Putamen (tissue), 1 donor: Measurements from ENCODE around the gene MAN1A2.

Experiments
- DNase-seq: peaks from one replicate; pipeline ENCODE4 v3.0.0-alpha.2; 2016; ENCODE audit warnings: low spot score

MAN1A2 gene

GRCh38 chr1:117559139-117559538 lies 191.9 kb downstream of the MAN1A2 start:
- no peak for DNase-seq

DNA sequence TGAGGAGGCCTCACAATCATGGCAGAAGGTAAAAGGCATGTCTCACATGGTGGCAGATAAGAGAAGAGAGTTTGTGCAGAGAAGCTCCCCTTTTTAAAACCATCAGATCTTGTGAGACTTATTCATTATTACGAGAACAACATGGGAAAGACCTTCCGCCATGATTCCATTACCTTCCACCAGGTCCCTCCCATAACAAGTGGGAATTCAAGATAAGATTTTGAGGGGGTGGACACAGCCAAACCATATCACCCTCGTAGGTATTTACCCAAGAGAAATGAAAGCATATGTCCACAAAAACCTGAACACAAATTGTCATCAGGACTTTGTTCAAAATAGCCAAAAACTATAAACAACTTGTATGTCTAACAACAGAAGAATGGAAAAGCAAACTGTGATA lies 192.7 kb downstream of the MAN1A2 start:
- DNase-seq: no peak

GRCh38 chr1:117561071-117561470 lies 193.8 kb downstream of the MAN1A2 start:
- no peak for DNase-seq

- no peak for DNase-seq
These were observed 194.3 kb downstream of the MAN1A2 start for GRCh38 chr1:117561551-117561950.

DNA sequence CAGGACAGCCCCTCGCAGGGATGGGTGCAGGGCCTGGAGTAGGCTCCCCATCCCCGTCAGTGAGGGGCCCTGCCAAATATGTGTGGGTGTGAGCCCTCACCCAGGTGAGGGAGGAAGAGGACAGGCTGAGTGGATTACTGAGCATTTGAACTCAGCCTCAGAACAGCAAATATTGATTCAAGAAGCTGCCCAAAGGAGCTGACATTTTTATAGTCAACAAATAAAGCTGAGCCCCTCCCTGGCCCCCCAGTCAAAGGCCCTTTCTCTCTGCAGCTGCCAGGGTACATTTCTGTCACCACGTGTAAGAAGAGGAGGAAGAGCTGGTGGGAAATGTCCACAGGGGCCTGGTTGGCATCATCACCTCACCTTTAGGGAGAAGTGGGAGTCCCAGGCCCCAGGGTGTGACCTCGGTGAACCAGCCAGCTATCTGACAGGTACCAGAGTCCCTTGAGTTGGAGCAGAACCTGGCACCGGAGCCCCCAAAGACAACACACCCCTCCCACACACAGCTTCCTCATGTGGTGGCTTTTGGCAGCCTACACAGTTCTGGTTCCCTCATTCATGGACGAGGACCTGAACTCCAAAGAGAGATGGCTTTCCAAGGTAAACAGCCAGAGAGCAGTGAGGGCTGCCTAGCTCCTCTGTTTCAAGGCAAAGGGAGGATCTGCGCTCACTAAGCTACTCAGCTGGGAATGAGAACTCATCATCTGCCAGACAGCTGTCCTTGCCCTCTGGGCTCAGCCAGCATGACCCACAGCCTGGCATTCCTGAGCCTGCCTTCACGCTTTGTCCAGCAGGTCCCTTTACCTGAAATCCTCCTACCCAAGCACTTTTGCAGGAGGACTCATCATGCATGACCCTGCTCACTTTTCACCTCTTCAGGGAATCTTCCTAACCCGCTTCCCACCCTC lies 195.6 kb downstream of the MAN1A2 start:
- no peak for DNase-seq

GRCh38 chr1:117563492-117563875 lies 196.2 kb downstream of the MAN1A2 start:
- DNase-seq: no peak

DNA sequence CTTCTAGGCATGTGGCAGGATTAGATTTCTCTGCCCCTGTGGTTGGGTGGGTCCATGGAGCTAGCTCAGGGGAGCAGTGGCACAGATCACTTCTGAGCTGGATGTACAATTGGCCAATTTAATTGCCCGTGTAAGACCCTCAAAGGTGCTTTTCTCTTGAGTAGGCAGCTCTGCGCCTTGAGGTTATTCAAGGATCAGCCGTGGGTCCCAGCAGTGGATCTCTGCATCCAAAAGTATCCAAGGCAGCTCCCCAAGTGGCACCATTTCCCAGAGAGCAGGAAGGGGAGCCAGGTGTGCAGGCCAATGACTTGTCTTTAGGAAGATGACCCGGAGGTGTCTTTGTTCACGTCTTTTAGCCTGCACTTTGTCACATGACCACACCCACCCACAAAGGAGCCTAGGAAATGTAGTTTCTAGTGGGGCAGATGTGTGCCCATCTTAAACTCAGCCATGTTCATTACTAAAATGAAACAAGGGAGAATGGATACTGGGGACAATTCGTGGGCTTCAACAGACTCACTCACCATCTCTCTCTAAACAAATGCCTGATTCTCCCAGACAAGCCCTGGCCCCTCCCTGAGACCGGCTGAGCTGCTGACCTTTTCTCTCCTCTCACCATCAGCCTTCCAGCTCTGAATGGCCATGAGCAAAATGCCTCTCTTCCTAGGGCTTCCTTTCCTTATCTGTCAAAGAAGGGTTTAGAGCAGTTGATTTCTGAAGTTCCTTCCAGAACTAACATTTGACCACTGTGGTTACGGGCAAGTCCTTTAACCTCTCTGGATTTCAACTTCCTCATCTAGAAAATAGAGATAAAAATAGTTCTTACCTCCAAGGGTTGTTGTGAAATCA lies 197.2 kb downstream of the MAN1A2 start:
- no peak for DNase-seq

GRCh38 chr1:117565076-117565556 lies 197.9 kb downstream of the MAN1A2 start:
- DNase-seq: no peak

- no peak for DNase-seq
These were observed 198.7 kb downstream of the MAN1A2 start for GRCh38 chr1:117565745-117566455.

GRCh38 chr1:117566556-117566955 lies 199.3 kb downstream of the MAN1A2 start:
- no peak for DNase-seq

GRCh38 chr1:117567435-117567834 lies 200.2 kb downstream of the MAN1A2 start:
- no peak for DNase-seq

DNA sequence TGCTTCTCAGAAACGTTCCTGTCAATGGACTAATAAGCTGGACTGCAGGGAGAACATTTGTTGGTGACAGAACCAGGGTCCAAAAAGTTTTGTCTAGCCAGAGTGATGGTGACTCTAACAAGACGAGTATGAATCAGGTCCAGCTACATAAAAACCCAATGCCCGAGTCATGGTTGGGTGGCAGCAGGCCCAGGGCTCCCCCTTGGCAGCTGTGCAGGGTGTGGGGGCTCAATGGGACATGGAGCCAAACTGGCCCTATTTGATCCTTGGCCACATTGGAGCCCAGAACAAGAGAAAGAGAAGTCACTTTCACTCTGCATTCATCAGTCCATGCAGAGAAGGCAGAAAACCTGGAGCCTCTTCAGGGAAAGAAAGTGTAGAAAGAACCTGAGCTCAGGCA lies 200.7 kb downstream of the MAN1A2 start:
- no peak for DNase-seq

- DNase-seq: no peak
These were observed 201.8 kb downstream of the MAN1A2 start for GRCh38 chr1:117568999-117569398.

DNA sequence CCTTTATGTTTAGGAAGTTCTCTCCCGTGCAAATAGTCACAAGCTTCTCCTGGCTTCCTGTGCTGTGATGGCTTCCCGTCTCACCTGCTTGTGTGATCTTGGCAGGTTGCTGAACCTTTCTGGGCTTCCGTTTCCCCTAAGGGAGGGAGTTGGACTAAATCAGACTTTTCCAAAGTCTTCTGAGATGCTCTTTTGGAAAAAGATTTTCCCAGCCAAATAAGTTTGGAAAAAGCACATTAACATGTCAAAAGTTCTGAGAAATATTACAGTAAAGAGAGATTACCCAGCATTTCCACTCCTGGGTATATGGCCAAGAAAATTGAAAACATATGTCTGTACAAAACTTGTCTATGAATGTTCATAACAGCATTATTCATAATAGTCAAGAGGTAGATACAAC lies 202.6 kb downstream of the MAN1A2 start:
- DNase-seq: no peak

DNA sequence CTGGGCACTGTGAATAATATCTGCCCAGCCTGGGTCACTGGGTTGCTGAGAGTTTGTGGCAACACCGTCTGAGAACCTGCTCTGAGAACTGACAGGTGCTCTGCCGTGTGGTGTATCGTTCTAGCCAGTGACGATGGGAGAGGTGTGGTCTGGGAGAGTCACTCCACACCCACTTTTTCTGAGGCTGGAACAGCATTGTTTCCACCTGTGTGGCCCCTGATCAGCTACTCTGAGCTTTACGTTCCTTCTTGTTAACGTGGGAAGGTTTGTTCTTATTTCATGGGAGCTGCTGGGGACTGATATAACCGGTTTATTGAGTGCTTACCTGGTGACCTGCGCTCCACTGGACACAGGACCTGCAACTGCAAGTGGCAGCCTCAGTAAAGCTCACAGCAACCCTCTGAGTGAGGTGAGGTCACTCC lies 203.8 kb downstream of the MAN1A2 start:
- DNase-seq: no peak

DNA sequence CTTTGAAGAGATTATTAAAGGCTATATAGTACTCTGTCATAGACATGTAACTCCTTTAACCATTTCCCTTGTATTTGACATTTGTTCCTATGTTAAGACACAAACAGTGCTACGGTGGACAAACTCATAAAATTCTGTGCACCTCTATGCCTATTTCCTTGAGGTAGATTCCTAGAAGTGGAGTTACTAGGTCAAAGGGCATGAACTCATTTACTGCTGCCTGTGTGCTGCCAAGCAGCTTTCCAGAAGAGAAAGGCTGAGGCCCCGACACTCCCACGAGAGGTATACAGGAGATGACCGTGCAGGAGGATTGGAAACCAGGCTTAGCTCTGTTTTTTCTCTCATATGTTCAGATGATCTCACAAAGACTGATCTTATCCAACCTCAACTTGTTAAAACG lies 204.2 kb downstream of the MAN1A2 start:
- DNase-seq: no peak

GRCh38 chr1:117572546-117572945 lies 205.3 kb downstream of the MAN1A2 start:
- DNase-seq: no peak

- no peak for DNase-seq
These were observed 206.3 kb downstream of the MAN1A2 start for GRCh38 chr1:117573386-117574023.

DNA sequence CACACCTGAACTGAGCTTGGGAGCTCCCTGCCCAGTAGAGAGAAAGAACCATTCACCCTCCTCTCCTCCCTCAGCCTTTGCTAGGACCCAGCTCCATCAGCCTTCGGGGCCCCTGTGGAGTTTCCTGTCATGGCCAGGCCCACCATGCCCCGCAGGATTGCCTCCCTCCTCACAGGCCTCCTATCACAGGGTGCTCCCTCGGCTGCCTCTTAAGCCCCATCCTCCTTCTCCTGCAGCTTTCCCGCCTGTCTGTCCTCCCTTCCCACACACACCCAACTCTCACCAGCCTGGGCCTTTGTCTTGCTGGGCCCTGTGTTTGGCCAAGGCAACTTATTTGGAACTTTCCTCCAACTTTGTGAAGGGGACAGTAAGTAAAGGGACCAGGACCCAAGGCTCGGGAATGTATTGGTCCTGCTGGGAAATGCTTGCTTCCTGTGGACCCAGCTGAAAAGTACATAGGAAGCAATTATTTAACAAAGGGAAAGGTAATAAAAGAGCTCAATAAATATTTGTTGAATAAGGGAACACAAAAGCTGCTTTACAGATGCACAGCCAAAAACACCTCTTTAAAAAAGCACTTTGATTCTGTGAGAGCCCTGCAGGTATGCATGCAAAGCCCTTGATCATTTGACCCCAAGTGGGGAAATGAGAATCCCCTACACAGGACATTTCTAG lies 207.0 kb downstream of the MAN1A2 start:
- DNase-seq: no peak

- DNase-seq: no peak
These were observed 208.5 kb downstream of the MAN1A2 start for GRCh38 chr1:117575586-117576225.

DNA sequence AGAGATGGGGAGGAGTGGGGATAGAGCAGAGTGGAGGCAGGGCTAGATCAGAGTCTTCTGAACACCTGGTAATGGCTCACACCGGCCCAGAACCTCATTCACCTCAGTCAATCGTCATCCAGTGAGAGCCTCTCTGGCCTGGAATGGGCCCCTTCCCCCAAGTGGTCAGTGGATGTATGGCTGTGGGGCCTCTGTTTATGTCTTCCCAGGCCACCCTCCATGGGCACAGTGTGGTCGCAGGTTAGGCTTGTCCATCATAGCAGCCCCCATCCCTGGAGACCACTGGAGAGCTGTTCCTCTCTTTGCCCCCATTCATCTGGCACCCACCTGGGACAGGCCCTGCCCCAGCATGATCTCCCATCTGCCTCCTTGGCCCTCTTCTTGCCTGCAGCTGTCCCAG lies 209.0 kb downstream of the MAN1A2 start:
- DNase-seq: no peak
